HFFc6 (cell line): ENCODE data around the gene ACSM6. TPM values are rescaled to one million over a fixed set of nuclear protein-coding genes. Genes with fewer than 3 reads are reported as not detected.

Source experiments
- DNase-seq: peaks from one replicate; pipeline ENCODE4 v3.0.0-alpha.2; 2018
- H3K27ac Mint-ChIP-seq: 2 replicates; pipeline ENCODE4 v1.8.0; 2020; ENCODE audit warnings: mild to moderate bottlenecking, mixed read lengths
- H3K27me3 Mint-ChIP-seq: 2 replicates; pipeline ENCODE4 v1.8.0; 2021; ENCODE audit warnings: mild to moderate bottlenecking, moderate library complexity, mixed read lengths; ENCODE audit not compliant: insufficient read depth
- H3K36me3 Mint-ChIP-seq: 2 replicates; pipeline ENCODE4 v1.8.0; 2021; ENCODE audit warnings: low read depth, mixed read lengths
- H3K4me1 Mint-ChIP-seq: 2 replicates; pipeline ENCODE4 v1.8.0; 2020; ENCODE audit warnings: low read depth, mixed read lengths
- H3K4me3 Mint-ChIP-seq: 2 replicates; pipeline ENCODE4 v1.8.0; 2020; ENCODE audit warnings: mild to moderate bottlenecking, moderate library complexity, mixed read lengths
- H3K9me3 Mint-ChIP-seq: 2 replicates; pipeline ENCODE4 v1.8.0; 2020; ENCODE audit warnings: mild to moderate bottlenecking, mixed read lengths
- CTCF ChIP-seq: fragments of 200-600 bp; sonication (generic); IDR thresholded peaks from 2 replicates; pipeline ENCODE4 v1.5.0; 2021; ENCODE audit warnings: antibody characterized with exemption, mild to moderate bottlenecking
- total RNA-seq, 6 experiments: library from RNA; stranded (reverse); fragmentation: NEBNext Ultra II Directional; extraction: Animal tissue kit (Norgen Biotek cat#: 25700); gene quantifications; 2 replicates in 1 of 6; 3 replicates in 5 of 6; pipeline ENCODE4 v1.2.3, GENCODE V29; 2021

Gene ACSM6
- total RNA-seq, 6 experiments from 2014 or later = not detected

DNA sequence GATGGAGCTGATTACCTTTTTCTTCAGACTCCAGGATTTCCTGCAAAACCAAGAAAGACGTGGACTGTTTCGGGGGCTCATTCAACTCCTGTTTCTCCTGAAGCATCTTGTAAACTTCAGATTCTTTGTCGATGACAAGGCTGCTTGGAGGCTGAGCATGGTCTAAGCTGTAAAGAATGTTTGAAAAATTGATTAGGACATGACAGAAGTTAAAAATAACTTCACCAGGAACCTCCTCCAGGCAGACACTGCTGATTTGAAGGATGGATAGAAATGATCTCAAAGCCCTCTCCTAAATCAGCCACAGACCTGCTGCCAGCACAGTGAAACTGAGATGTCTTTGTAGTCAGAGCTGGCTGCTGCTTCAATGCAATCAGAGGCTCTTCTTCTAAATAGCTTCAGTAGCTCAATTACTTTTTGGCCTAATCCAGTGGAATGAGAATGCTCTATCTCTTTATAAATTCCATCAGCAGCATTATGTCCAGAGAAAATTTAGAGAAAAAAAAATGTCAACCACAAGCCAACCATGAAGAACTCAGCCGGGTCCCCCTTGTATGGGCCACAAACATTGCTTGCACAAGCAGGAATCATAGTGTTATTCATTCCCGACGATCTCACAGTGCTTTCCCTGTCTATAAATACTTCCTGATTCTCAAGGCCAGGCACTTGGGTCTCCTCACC is 53.3 kb downstream of the ACSM6 start:
- DNase-seq = peak; percentile 89
- Mint-ChIP-seq H3K4me3 (peak overlapping the region; percentile 85), H3K27ac (peak overlapping the region; percentile 99)

GRCh38 chr10:95247881-95248583 is 54.0 kb downstream of the ACSM6 start:
- Mint-ChIP-seq H3K4me1 (peaks cover 57% of the 10 kb centered on the region), H3K27me3 (no peaks in the 10 kb centered on the region; the same call in 1 of the 2 replicates), H3K27ac (peak overlapping the region; percentile 99)

More for the DNA sequence above, 53.3 kb downstream of the ACSM6 start:
- H3K4me1 Mint-ChIP-seq = peaks cover 55% of the 10 kb centered on the region
- H3K36me3 Mint-ChIP-seq = peaks cover 11% of the 10 kb centered on the region
- no peaks in the 10 kb centered on the region for H3K9me3 Mint-ChIP-seq
- TF ChIP-seq CTCF = no peak
- H3K27me3 Mint-ChIP-seq = no peaks in the 10 kb centered on the region; the same call in 1 of the 2 replicates

DNA sequence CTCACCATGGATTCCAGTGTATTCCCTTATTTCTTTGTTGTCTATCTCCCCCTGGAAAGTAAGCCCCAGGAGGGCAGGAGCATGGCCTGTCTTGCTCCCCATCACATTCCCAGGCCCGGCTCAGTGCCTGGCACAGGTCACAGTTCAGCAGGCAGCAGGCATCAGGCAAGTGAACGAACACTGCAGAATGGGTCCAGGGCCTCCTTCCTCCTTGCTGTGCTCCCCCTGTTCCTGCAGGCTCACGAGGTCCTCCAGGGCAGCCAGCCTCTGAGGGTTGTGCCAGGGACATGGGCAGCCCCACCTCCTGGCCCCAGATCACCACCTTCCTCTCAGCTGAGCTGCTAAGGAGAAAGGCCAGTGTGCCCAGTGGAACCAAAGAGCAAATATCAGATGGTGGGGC is 55.0 kb downstream of the ACSM6 start:
- H3K27ac Mint-ChIP-seq = peak overlapping the region; percentile 90

More at GRCh38 chr10:95247881-95248583, 54.0 kb downstream of the ACSM6 start:
- TF ChIP-seq CTCF = no peak
- H3K4me3 Mint-ChIP-seq = peak overlapping the region; percentile 85
- H3K9me3 Mint-ChIP-seq = no peaks in the 10 kb centered on the region
- peaks cover 11% of the 10 kb centered on the region for H3K36me3 Mint-ChIP-seq
- no peak for DNase-seq

DNA sequence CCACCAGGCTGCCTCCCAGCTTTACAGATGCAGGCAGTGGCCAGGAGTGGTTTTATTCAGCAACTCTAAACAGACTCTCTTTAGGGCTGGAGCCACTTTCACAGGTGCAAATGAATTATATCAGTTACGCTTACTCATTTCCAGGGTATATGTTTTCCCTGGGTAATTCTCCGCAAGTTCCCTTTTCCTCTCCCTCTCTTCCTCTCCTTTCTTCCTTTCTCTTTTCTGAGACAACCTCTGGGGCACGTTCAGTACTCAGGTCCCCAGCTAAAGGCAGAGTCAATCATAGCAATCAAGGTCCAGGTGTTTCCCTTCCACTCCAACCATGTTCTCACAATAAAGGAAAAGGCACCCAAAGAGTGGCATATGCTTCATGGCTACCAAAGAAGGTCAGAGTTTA is 55.4 kb downstream of the ACSM6 start:
- Mint-ChIP-seq H3K27ac (peak overlapping the region; percentile 90), H3K4me3 (no peak overlapping the region), H3K36me3 (peaks cover 15% of the 10 kb centered on the region), H3K27me3 (no peaks in the 10 kb centered on the region; the same call in 1 of the 2 replicates), H3K4me1 (peaks cover 61% of the 10 kb centered on the region), H3K9me3 (no peaks in the 10 kb centered on the region)
- DNase-seq = no peak
- TF ChIP-seq CTCF = no peak

More for the DNA sequence above, 55.0 kb downstream of the ACSM6 start:
- Mint-ChIP-seq H3K4me3 (peak overlapping the region; percentile 50), H3K4me1 (peaks cover 56% of the 10 kb centered on the region), H3K36me3 (peaks cover 14% of the 10 kb centered on the region), H3K27me3 (no peaks in the 10 kb centered on the region; the same call in 1 of the 2 replicates), H3K9me3 (no peaks in the 10 kb centered on the region)
- no peak for DNase-seq
- no peak for TF ChIP-seq CTCF

GRCh38 chr10:95250856-95251255 is 56.8 kb downstream of the ACSM6 start:
- H3K27me3 Mint-ChIP-seq = no peaks in the 10 kb centered on the region; the same call in 1 of the 2 replicates
- no peak for TF ChIP-seq CTCF
- H3K4me1 Mint-ChIP-seq = peaks cover 74% of the 10 kb centered on the region
- H3K9me3 Mint-ChIP-seq = no peaks in the 10 kb centered on the region
- peaks cover 19% of the 10 kb centered on the region for H3K36me3 Mint-ChIP-seq
- H3K4me3 Mint-ChIP-seq = no peak overlapping the region
- H3K27ac Mint-ChIP-seq = peak overlapping the region; percentile 8; the same call in 1 of the 2 replicates
- DNase-seq = no peak
